ENCODE results near the gene KDM1A. TPM values are rescaled to one million over a fixed set of nuclear protein-coding genes. Genes with fewer than 3 reads are reported as not detected.

KDM1A gene
- total RNA-seq, 1 donor from 2014 or later, result 52.3 TPM

DNA sequence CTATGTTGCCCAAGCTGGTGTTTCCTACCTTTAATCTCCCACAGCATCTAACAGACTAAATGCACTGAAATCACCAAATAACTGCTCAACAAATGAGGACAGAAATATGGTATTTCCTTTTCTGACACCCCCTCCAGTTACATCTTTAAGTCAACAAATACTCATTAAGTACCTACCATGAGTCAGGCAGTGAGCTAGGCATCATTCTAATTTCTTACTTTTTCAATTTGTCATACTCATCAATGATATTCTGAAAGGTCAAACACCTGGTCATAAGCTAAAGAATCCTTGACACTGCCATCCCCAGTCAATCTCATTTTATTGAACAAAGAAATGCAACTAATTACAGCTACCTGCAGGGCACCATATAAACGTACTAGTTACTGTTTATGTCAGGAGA is 112.8 kb downstream of the KDM1A start:
- H3K9me3 ChIP-seq, result no peaks in the 10 kb centered on the region
- TF ChIP-seq, protein P1, sequence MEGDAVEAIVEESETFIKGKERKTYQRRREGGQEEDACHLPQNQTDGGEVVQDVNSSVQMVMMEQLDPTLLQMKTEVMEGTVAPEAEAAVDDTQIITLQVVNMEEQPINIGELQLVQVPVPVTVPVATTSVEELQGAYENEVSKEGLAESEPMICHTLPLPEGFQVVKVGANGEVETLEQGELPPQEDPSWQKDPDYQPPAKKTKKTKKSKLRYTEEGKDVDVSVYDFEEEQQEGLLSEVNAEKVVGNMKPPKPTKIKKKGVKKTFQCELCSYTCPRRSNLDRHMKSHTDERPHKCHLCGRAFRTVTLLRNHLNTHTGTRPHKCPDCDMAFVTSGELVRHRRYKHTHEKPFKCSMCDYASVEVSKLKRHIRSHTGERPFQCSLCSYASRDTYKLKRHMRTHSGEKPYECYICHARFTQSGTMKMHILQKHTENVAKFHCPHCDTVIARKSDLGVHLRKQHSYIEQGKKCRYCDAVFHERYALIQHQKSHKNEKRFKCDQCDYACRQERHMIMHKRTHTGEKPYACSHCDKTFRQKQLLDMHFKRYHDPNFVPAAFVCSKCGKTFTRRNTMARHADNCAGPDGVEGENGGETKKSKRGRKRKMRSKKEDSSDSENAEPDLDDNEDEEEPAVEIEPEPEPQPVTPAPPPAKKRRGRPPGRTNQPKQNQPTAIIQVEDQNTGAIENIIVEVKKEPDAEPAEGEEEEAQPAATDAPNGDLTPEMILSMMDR (IDR thresholded peaks at IDR 0.05), result no peak
- TF ChIP-seq POLR2A (IDR thresholded peaks at IDR 0.05), result no peak
- no peak for TF ChIP-seq POLR2AphosphoS5 (IDR thresholded peaks at IDR 0.05; ENCODE audit: insufficient read depth in 1 of 2, low read depth in 1 of 2)
- no peak overlapping the region for H3K27ac ChIP-seq
- H3K4me3 ChIP-seq, result no peak overlapping the region
- H3K27me3 ChIP-seq, result no peaks in the 10 kb centered on the region
- H3K36me3 ChIP-seq, result no peaks in the 10 kb centered on the region
- DNase-seq (ENCODE audit: extremely low spot score in 2 of 2), result no peak
- peaks cover 15% of the 10 kb centered on the region for H3K4me1 ChIP-seq
- intact Hi-C loops (cut with DNase I), result no loop called here

Small RNA genes within 50 kb of the gene (microRNA-seq; reads per million reads assigned to microRNA genes)
- not detected for gene MIR3115 (ENCODE audit: borderline number of aligned reads, borderline replicate concordance)
- not detected for gene MIR4419A (ENCODE audit: borderline number of aligned reads, borderline replicate concordance)

Small RNA genes within 50 kb of the gene (small RNA-seq; reads per million reads assigned to genes)
- gene MIR3115 (not detected), gene MIR4419A (not detected)

Other genes starting within 250 kb of the KDM1A start
- not detected for gene LACTBL1, start 46.6 kb upstream of the KDM1A start, total RNA-seq
- gene TEX46, start 3.6 kb upstream of the KDM1A start, total RNA-seq, result not detected
- gene LUZP1, start 149.4 kb downstream of the KDM1A start, total RNA-seq, result 23.8 TPM
- gene HTR1D, start 198.0 kb downstream of the KDM1A start, total RNA-seq, result not detected